ENCODE results near the gene GLYR1. TPM values are rescaled to one million over a fixed set of nuclear protein-coding genes. Genes with fewer than 3 reads are reported as not detected.

The GLYR1 gene
- total and polyA plus RNA-seq, 4 donors = 36.2 to 88.1 (median 70.2) TPM

GRCh38 chr16:4762205-4762604 is 84.9 kb downstream of the GLYR1 start:
- no peaks in the 10 kb centered on the region for H3K27me3 ChIP-seq (ENCODE audit: control insufficient read depth in 3 of 3, insufficient read depth in 3 of 3, low read length in 2 of 3)
- ATAC-seq (ENCODE audit: insufficient read depth, low FRiP score) = no peak
- no peak for DNase-seq
- H3K9me3 ChIP-seq (ENCODE audit: control insufficient read depth in 4 of 4, insufficient read depth in 3 of 4, low read length in 3 of 4) = no peaks in the 10 kb centered on the region
- no peak overlapping the region for H3K27ac ChIP-seq (ENCODE audit: low read depth in 1 of 2, low read length in 1 of 2)
- TF ChIP-seq, protein P1, sequence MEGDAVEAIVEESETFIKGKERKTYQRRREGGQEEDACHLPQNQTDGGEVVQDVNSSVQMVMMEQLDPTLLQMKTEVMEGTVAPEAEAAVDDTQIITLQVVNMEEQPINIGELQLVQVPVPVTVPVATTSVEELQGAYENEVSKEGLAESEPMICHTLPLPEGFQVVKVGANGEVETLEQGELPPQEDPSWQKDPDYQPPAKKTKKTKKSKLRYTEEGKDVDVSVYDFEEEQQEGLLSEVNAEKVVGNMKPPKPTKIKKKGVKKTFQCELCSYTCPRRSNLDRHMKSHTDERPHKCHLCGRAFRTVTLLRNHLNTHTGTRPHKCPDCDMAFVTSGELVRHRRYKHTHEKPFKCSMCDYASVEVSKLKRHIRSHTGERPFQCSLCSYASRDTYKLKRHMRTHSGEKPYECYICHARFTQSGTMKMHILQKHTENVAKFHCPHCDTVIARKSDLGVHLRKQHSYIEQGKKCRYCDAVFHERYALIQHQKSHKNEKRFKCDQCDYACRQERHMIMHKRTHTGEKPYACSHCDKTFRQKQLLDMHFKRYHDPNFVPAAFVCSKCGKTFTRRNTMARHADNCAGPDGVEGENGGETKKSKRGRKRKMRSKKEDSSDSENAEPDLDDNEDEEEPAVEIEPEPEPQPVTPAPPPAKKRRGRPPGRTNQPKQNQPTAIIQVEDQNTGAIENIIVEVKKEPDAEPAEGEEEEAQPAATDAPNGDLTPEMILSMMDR (IDR thresholded peaks at IDR 0.05; ENCODE audit: control extremely low read depth, extremely low read depth) = no peak
- peaks cover 11 to 55% (median 28%) of the 10 kb centered on the region in 4 donors for H3K36me3 ChIP-seq (ENCODE audit: control insufficient read depth in 4 of 4, insufficient read depth in 4 of 4, low read length in 4 of 4)
- H3K9ac ChIP-seq (ENCODE audit: insufficient read depth in 1 of 2, low read length in 2 of 2) = no peak overlapping the region
- WGBS, 2 donors = 94 to 96% methylated on average over 9 of the region's 9 CpGs
- no peak overlapping the region for H3K4me3 ChIP-seq
- peaks cover 0 to 13% (median 4%) of the 10 kb centered on the region in 5 donors for H3K4me1 ChIP-seq (ENCODE audit: control insufficient read depth in 5 of 5, insufficient read depth in 5 of 5, low read length in 5 of 5)

DNA sequence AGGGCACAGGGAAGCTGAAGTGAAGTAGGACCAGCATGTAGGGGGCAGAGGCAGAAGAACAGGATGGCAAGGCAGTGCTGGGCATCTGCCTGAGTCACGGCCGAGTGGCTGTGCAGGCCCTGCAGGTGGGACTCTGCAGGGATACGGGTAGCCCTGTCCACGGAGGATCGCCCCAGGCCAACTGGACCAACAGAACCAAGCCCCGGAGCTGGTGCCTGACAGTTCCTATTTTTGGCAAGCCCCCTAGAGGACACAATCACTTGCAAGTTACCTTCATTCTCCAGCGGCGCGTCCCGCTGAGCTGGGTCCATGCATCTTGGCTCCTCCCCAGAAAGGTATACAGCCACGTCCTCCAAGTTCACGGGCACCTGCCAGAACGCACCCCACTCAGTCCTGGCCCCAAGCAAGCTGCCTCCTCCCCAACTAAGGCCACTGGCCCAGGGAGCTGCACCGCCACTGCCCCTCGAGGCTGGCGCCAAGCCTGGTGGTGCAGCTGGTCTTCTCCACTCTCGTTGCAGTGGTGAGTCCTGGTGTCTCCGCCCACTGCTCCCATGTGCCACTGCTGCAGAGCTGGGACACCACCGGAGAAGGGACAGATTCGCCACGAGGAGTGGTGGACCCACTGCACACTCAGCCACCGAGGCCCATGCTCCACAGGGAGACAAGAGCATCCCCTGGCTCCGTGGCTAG is 86.7 kb downstream of the GLYR1 start:
- H3K36me3 ChIP-seq (ENCODE audit: control insufficient read depth in 4 of 4, insufficient read depth in 4 of 4, low read length in 4 of 4) = peaks cover 11 to 59% (median 33%) of the 10 kb centered on the region in 4 donors
- H3K9me3 ChIP-seq (ENCODE audit: control insufficient read depth in 4 of 4, insufficient read depth in 3 of 4, low read length in 3 of 4) = peaks cover 0 to 3% (median 2%) of the 10 kb centered on the region in 4 donors
- no peak overlapping the region for H3K27ac ChIP-seq (ENCODE audit: low read depth in 1 of 2, low read length in 1 of 2)
- DNase-seq (no peak), ATAC-seq (ENCODE audit: insufficient read depth, low FRiP score) (no peak)
- no peak overlapping the region for H3K9ac ChIP-seq (ENCODE audit: insufficient read depth in 1 of 2, low read length in 2 of 2)
- WGBS, 2 donors = 93 to 97% methylated on average over 23 of the region's 23 CpGs
- TF ChIP-seq, protein P1 (IDR thresholded peaks at IDR 0.05; ENCODE audit: control extremely low read depth, extremely low read depth) = no peak
- H3K27me3 ChIP-seq (ENCODE audit: control insufficient read depth in 3 of 3, insufficient read depth in 3 of 3, low read length in 2 of 3) = no peaks in the 10 kb centered on the region
- H3K4me3 ChIP-seq = no peak overlapping the region
- peaks cover 0 to 7% (median 0%) of the 10 kb centered on the region in 5 donors for H3K4me1 ChIP-seq (ENCODE audit: control insufficient read depth in 5 of 5, insufficient read depth in 5 of 5, low read length in 5 of 5)

DNA sequence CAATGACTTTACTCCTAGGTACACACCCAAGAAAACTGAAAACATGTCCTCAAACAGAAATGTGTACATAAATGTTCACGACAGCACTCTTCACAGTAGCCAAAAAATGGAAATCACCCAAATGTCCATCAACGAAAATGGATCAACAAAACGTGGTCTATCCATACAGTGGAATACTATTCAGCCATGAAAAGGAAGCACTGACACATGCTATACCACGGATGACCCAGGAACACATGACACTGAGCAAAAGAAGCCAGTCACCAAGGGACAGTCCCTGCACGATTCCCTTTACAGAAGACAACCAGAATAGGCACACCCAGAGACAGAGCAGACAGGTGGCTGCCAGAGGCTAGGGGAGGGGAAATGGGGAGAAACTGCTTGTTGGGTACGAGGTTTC is 91.4 kb downstream of the GLYR1 start:
- TF ChIP-seq, protein P1 (IDR thresholded peaks at IDR 0.05; ENCODE audit: control extremely low read depth, extremely low read depth) = no peak
- Histone ChIP-seq H3K9ac (ENCODE audit: insufficient read depth in 1 of 2, low read length in 2 of 2) (no peak overlapping the region), H3K9me3 (ENCODE audit: control insufficient read depth in 4 of 4, insufficient read depth in 3 of 4, low read length in 3 of 4) (peaks cover 0 to 3% (median 2%) of the 10 kb centered on the region in 4 donors), H3K4me3 (no peak overlapping the region), H3K36me3 (ENCODE audit: control insufficient read depth in 4 of 4, insufficient read depth in 4 of 4, low read length in 4 of 4) (peaks cover 29 to 66% (median 40%) of the 10 kb centered on the region in 4 donors), H3K27me3 (ENCODE audit: control insufficient read depth in 3 of 3, insufficient read depth in 3 of 3, low read length in 2 of 3) (no peaks in the 10 kb centered on the region), H3K4me1 (ENCODE audit: control insufficient read depth in 5 of 5, insufficient read depth in 5 of 5, low read length in 5 of 5) (no peaks in the 10 kb centered on the region), H3K27ac (ENCODE audit: low read depth in 1 of 2, low read length in 1 of 2) (no peak overlapping the region)
- 96 to 98% methylated on average over 6 of the region's 6 CpGs for WGBS, 2 donors
- DNase-seq (no peak), ATAC-seq (ENCODE audit: insufficient read depth, low FRiP score) (no peak)

All from lung (tissue), 12 donors.